Upper lobe of left lung (tissue), 4 donors: Measurements from ENCODE around the gene PYHIN1.

Experiments
- CTCF ChIP-seq, 6 experiments: fragments of 450-650 bp in 4 of 6; fragments of 200-600 bp in 2 of 6; sonication (generic) in 2 of 6; IDR thresholded peaks; one replicate each; pipeline ENCODE4 v1.5.1; 2016 to 2019; ENCODE audit warnings: antibody characterized with exemption in 6 of 6
- EP300 ChIP-seq, 4 donors: sonication (generic); formaldehyde crosslinking; IDR thresholded peaks; one replicate each; pipeline ENCODE4 v1.5.1; 2017; ENCODE audit warnings: antibody characterized with exemption in 4 of 4, control low read depth in 2 of 4
- POLR2A ChIP-seq, 4 donors: fragments of 450-650 bp; IDR thresholded peaks; one replicate each; pipeline ENCODE4 v1.5.1; 2016 to 2017; ENCODE audit warnings: antibody characterized with exemption in 4 of 4, mild to moderate bottlenecking in 2 of 4
- POLR2AphosphoS5 ChIP-seq, 2 donors: sonication (generic); formaldehyde crosslinking; IDR thresholded peaks; one replicate each; pipeline ENCODE4 v1.5.1; 2017; ENCODE audit warnings: antibody characterized with exemption in 2 of 2

GRCh38 chr1:158952416-158952815, 21.1 kb downstream of the PYHIN1 start:
- no peak for TF ChIP-seq EP300 (IDR thresholded peaks at IDR 0.05)
- TF ChIP-seq CTCF (IDR thresholded peaks at IDR 0.05): no peak
- no peak for TF ChIP-seq POLR2A (IDR thresholded peaks at IDR 0.05)
- no peak for TF ChIP-seq POLR2AphosphoS5 (IDR thresholded peaks at IDR 0.05)
